ENCODE data around the gene RPRD1B. TPM values are rescaled to one million over a fixed set of nuclear protein-coding genes. Genes with fewer than 3 reads are reported as not detected.

The RPRD1B gene
- total and polyA plus RNA-seq, 3 experiments from 2014 or later: 5.2 to 39.1 (median 39.1) TPM

- no peaks in the 10 kb centered on the region for H3K36me3 Mint-ChIP-seq
- Histone ChIP-seq H3K27ac (ENCODE audit: low read depth, low read length) (no peak overlapping the region), H3K27me3 (ENCODE audit: insufficient read depth, low read length, poor library complexity, severe bottlenecking) (no peaks in the 10 kb centered on the region), H3K4me1 (ENCODE audit: insufficient read depth, low read length) (no peaks in the 10 kb centered on the region), H3K36me3 (ENCODE audit: insufficient read depth, low read length) (no peaks in the 10 kb centered on the region), H3K4me3 (ENCODE audit: low read length) (no peak overlapping the region), H3K9me3 (ENCODE audit: low read length) (no peaks in the 10 kb centered on the region)
- peaks cover 2 to 6% (median 6%) of the 10 kb centered on the region in 3 donors for H3K4me1 Mint-ChIP-seq
- H3K4me3 Mint-ChIP-seq: no peak overlapping the region
- H3K27me3 Mint-ChIP-seq: no peaks in the 10 kb centered on the region
- CTCF ChIA-PET: no interaction called here
- no peak overlapping the region for H3K27ac Mint-ChIP-seq
- POLR2A ChIA-PET: no interaction called here
- H3K9me3 Mint-ChIP-seq: no peaks in the 10 kb centered on the region
- no peak for DNase-seq
Measured at GRCh38 chr20:38132910-38133501, 99.5 kb downstream of the RPRD1B start.

GRCh38 chr20:38133680-38134426, 100.3 kb downstream of the RPRD1B start:
- no peaks in the 10 kb centered on the region for H3K27me3 ChIP-seq (ENCODE audit: insufficient read depth, low read length, poor library complexity, severe bottlenecking)
- Mint-ChIP-seq H3K4me1 (peaks cover 2 to 6% (median 6%) of the 10 kb centered on the region in 3 donors), H3K27me3 (no peaks in the 10 kb centered on the region), H3K9me3 (no peaks in the 10 kb centered on the region), H3K27ac (no peak overlapping the region), H3K36me3 (no peaks in the 10 kb centered on the region), H3K4me3 (no peak overlapping the region)
- no peaks in the 10 kb centered on the region for H3K9me3 ChIP-seq (ENCODE audit: low read length)
- no peaks in the 10 kb centered on the region for H3K4me1 ChIP-seq (ENCODE audit: insufficient read depth, low read length)
- no peak overlapping the region for H3K27ac ChIP-seq (ENCODE audit: low read depth, low read length)
- no peak for DNase-seq
- no peak overlapping the region for H3K4me3 ChIP-seq (ENCODE audit: low read length)
- H3K36me3 ChIP-seq (ENCODE audit: insufficient read depth, low read length): no peaks in the 10 kb centered on the region
- CTCF ChIA-PET: no interaction called here
- POLR2A ChIA-PET: no interaction called here

GRCh38 chr20:38134427-38135270, 101.1 kb downstream of the RPRD1B start:
- ChIA-PET POLR2A (no interaction called here), CTCF (no interaction called here)
- DNase-seq: no peak
- Mint-ChIP-seq H3K4me3 (no peak overlapping the region), H3K4me1 (peaks cover 2 to 6% (median 6%) of the 10 kb centered on the region in 3 donors), H3K27me3 (no peaks in the 10 kb centered on the region), H3K27ac (peak overlapping the region in 1 of 8 donors; percentile 65), H3K36me3 (no peaks in the 10 kb centered on the region), H3K9me3 (no peaks in the 10 kb centered on the region)
- Histone ChIP-seq H3K4me1 (ENCODE audit: insufficient read depth, low read length) (no peaks in the 10 kb centered on the region), H3K36me3 (ENCODE audit: insufficient read depth, low read length) (no peaks in the 10 kb centered on the region), H3K27me3 (ENCODE audit: insufficient read depth, low read length, poor library complexity, severe bottlenecking) (no peaks in the 10 kb centered on the region), H3K27ac (ENCODE audit: low read depth, low read length) (no peak overlapping the region), H3K4me3 (ENCODE audit: low read length) (no peak overlapping the region), H3K9me3 (ENCODE audit: low read length) (no peaks in the 10 kb centered on the region)

GRCh38 chr20:38135271-38135650, 101.7 kb downstream of the RPRD1B start:
- H3K27me3 Mint-ChIP-seq: no peaks in the 10 kb centered on the region
- no peak overlapping the region for H3K27ac ChIP-seq (ENCODE audit: low read depth, low read length)
- H3K4me1 ChIP-seq (ENCODE audit: insufficient read depth, low read length): no peaks in the 10 kb centered on the region
- no peaks in the 10 kb centered on the region for H3K27me3 ChIP-seq (ENCODE audit: insufficient read depth, low read length, poor library complexity, severe bottlenecking)
- H3K4me1 Mint-ChIP-seq: peaks cover 2 to 6% (median 6%) of the 10 kb centered on the region in 3 donors
- ChIA-PET POLR2A (no interaction called here), CTCF (no interaction called here)
- no peak for DNase-seq
- H3K9me3 ChIP-seq (ENCODE audit: low read length): no peaks in the 10 kb centered on the region
- no peaks in the 10 kb centered on the region for H3K36me3 ChIP-seq (ENCODE audit: insufficient read depth, low read length)
- no peaks in the 10 kb centered on the region for H3K36me3 Mint-ChIP-seq
- H3K9me3 Mint-ChIP-seq: no peaks in the 10 kb centered on the region
- no peak overlapping the region for H3K27ac Mint-ChIP-seq
- H3K4me3 Mint-ChIP-seq: no peak overlapping the region
- no peak overlapping the region for H3K4me3 ChIP-seq (ENCODE audit: low read length)

- H3K27ac ChIP-seq (ENCODE audit: low read depth, low read length): no peak overlapping the region
- ChIA-PET POLR2A (no interaction called here), CTCF (no interaction called here)
- no peak overlapping the region for H3K27ac Mint-ChIP-seq
- H3K9me3 Mint-ChIP-seq: no peaks in the 10 kb centered on the region
- H3K4me1 Mint-ChIP-seq: peaks cover 2 to 6% (median 6%) of the 10 kb centered on the region in 3 donors
- no peaks in the 10 kb centered on the region for H3K27me3 ChIP-seq (ENCODE audit: insufficient read depth, low read length, poor library complexity, severe bottlenecking)
- no peaks in the 10 kb centered on the region for H3K9me3 ChIP-seq (ENCODE audit: low read length)
- no peaks in the 10 kb centered on the region for H3K36me3 Mint-ChIP-seq
- H3K27me3 Mint-ChIP-seq: no peaks in the 10 kb centered on the region
- H3K4me3 ChIP-seq (ENCODE audit: low read length): no peak overlapping the region
- H3K36me3 ChIP-seq (ENCODE audit: insufficient read depth, low read length): no peaks in the 10 kb centered on the region
- no peak for DNase-seq
- H3K4me3 Mint-ChIP-seq: no peak overlapping the region
- H3K4me1 ChIP-seq (ENCODE audit: insufficient read depth, low read length): no peaks in the 10 kb centered on the region
Measured at GRCh38 chr20:38135651-38136420, 102.3 kb downstream of the RPRD1B start.

GRCh38 chr20:38136421-38137245, 103.1 kb downstream of the RPRD1B start:
- CTCF ChIA-PET: no interaction called here
- Histone ChIP-seq H3K4me1 (ENCODE audit: insufficient read depth, low read length) (no peaks in the 10 kb centered on the region), H3K27me3 (ENCODE audit: insufficient read depth, low read length, poor library complexity, severe bottlenecking) (no peaks in the 10 kb centered on the region), H3K9me3 (ENCODE audit: low read length) (no peaks in the 10 kb centered on the region), H3K27ac (ENCODE audit: low read depth, low read length) (no peak overlapping the region), H3K4me3 (ENCODE audit: low read length) (no peak overlapping the region), H3K36me3 (ENCODE audit: insufficient read depth, low read length) (no peaks in the 10 kb centered on the region)
- Mint-ChIP-seq H3K4me3 (no peak overlapping the region), H3K36me3 (no peaks in the 10 kb centered on the region), H3K9me3 (no peaks in the 10 kb centered on the region), H3K4me1 (peaks cover 2 to 6% (median 6%) of the 10 kb centered on the region in 3 donors), H3K27me3 (no peaks in the 10 kb centered on the region), H3K27ac (no peak overlapping the region)
- no peak for DNase-seq
- POLR2A ChIA-PET: no interaction called here

GRCh38 chr20:38137441-38138037, 104.0 kb downstream of the RPRD1B start:
- Histone ChIP-seq H3K4me3 (ENCODE audit: low read length) (no peak overlapping the region), H3K9me3 (ENCODE audit: low read length) (no peaks in the 10 kb centered on the region), H3K27ac (ENCODE audit: low read depth, low read length) (no peak overlapping the region), H3K27me3 (ENCODE audit: insufficient read depth, low read length, poor library complexity, severe bottlenecking) (no peaks in the 10 kb centered on the region), H3K36me3 (ENCODE audit: insufficient read depth, low read length) (no peaks in the 10 kb centered on the region), H3K4me1 (ENCODE audit: insufficient read depth, low read length) (no peaks in the 10 kb centered on the region)
- Mint-ChIP-seq H3K27ac (peak overlapping the region in 1 of 8 donors; percentile 82), H3K27me3 (peaks cover 0 to 2% of the 10 kb centered on the region in 2 donors), H3K36me3 (no peaks in the 10 kb centered on the region), H3K4me1 (peaks cover 2 to 6% (median 6%) of the 10 kb centered on the region in 3 donors), H3K4me3 (no peak overlapping the region), H3K9me3 (no peaks in the 10 kb centered on the region)
- ChIA-PET CTCF (no interaction called here), POLR2A (no interaction called here)
- no peak for DNase-seq
